ENCODE measurements around the gene PPA1.

- TF ChIP-seq, protein P1, sequence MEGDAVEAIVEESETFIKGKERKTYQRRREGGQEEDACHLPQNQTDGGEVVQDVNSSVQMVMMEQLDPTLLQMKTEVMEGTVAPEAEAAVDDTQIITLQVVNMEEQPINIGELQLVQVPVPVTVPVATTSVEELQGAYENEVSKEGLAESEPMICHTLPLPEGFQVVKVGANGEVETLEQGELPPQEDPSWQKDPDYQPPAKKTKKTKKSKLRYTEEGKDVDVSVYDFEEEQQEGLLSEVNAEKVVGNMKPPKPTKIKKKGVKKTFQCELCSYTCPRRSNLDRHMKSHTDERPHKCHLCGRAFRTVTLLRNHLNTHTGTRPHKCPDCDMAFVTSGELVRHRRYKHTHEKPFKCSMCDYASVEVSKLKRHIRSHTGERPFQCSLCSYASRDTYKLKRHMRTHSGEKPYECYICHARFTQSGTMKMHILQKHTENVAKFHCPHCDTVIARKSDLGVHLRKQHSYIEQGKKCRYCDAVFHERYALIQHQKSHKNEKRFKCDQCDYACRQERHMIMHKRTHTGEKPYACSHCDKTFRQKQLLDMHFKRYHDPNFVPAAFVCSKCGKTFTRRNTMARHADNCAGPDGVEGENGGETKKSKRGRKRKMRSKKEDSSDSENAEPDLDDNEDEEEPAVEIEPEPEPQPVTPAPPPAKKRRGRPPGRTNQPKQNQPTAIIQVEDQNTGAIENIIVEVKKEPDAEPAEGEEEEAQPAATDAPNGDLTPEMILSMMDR (IDR thresholded peaks at IDR 0.05; ENCODE audit: low read length) = no peak
- no peak for TF ChIP-seq EZH2 (IDR thresholded peaks at IDR 0.05; ENCODE audit: borderline replicate concordance, low read length)
Observed at GRCh38 chr10:70193391-70193844, 39.8 kb downstream of the PPA1 start.

Data from OCI-LY1 (cell line).